Endothelial cell of umbilical vein (primary cell): Measurements from ENCODE around the gene SH3BP4. TPM values are rescaled to one million over a fixed set of nuclear protein-coding genes. Genes with fewer than 3 reads are reported as not detected.

Experiments
- BruUV-seq: library from RNA; stranded (reverse); fragments of 400-500 nt; replicated peaks from 2 replicates; lab custom pipeline; 2021; lab: Mats Ljungman, UMichigan
- CTCF ChIA-PET: fragments of 300-600, 350-600 bp; sonication (Branson Sonifier 250); formaldehyde crosslinking; loops from one replicate; lab custom pipeline; 2021; ENCODE audit warnings: antibody characterized with exemption, inconsistent platforms; lab: Charles Lee
- POLR2A ChIA-PET: fragments of 300-600, 350-600 bp; sonication (Branson Sonifier 250); formaldehyde crosslinking; loops from one replicate; lab custom pipeline; 2021; ENCODE audit warnings: antibody characterized with exemption, inconsistent platforms; lab: Charles Lee
- DNase-seq: peaks from one replicate; pipeline ENCODE4 v3.0.0-alpha.2; 2011; ENCODE audit warnings: low read depth, low spot score
- FAIRE-seq: peaks from 2 replicates; lab custom pipeline; 2011; peaks lifted over from hg19 to GRCh38; lab: Jason Lieb, UNC
- H2AFZ ChIP-seq: 2 replicates; pipeline ENCODE4 v1.6.0; 2012; ENCODE audit warnings: low read depth, low read length, control low read depth, inconsistent platforms
- H3K27ac ChIP-seq: 2 replicates; pipeline ENCODE4 v1.5.1; 2011; ENCODE audit warnings: low read depth, mild to moderate bottlenecking, control low read depth, low read length, moderate library complexity; ENCODE audit not compliant: insufficient read depth
- H3K27me3 ChIP-seq, 2 experiments: 2 replicates each; pipeline versions ENCODE4 v1.6.0 to v1.6.1; 2011; ENCODE audit warnings: low read length in 2 of 2, mixed read lengths in 1 of 2; ENCODE audit not compliant: control insufficient read depth in 2 of 2, insufficient read depth in 2 of 2
- H3K36me3 ChIP-seq, 2 experiments: 2 replicates in 1 of 2; 3 replicates in 1 of 2; pipeline ENCODE4 v1.5.1; 2011; ENCODE audit warnings: low read length in 2 of 2, mild to moderate bottlenecking in 1 of 2, moderate library complexity in 1 of 2; ENCODE audit not compliant: control insufficient read depth in 2 of 2, insufficient read depth in 2 of 2; ENCODE audit errors: extremely low read depth in 1 of 2
- H3K4me1 ChIP-seq: 3 replicates; pipeline ENCODE4 v1.5.1; 2011; ENCODE audit warnings: mild to moderate bottlenecking, low read length; ENCODE audit not compliant: control insufficient read depth, insufficient read depth; ENCODE audit errors: extremely low read depth
- H3K4me2 ChIP-seq: 2 replicates; pipeline ENCODE4 v1.6.1; 2011; ENCODE audit warnings: low read length, control low read depth, mixed read lengths; ENCODE audit not compliant: insufficient read depth
- H3K4me3 ChIP-seq, 3 experiments: fragments of 200-600 bp in 1 of 3; sonication (generic), shearing (Covaris generic) in 1 of 3; replicated peaks in 1 of 3; 2 replicates each; pipeline ENCODE4 v1.5.1; 2011 to 2016; ENCODE audit warnings: control low read depth in 3 of 3, low read length in 3 of 3, mild to moderate bottlenecking in 2 of 3, inconsistent platforms in 1 of 3, low read depth in 1 of 3, moderate library complexity in 1 of 3; ENCODE audit not compliant: insufficient read depth in 1 of 3
- H3K79me2 ChIP-seq: 2 replicates; pipeline ENCODE4 v1.6.0; 2012; ENCODE audit warnings: low read length, inconsistent platforms; ENCODE audit not compliant: control insufficient read depth, insufficient read depth
- H3K9ac ChIP-seq: replicated peaks from 2 replicates; pipeline ENCODE3; 2011; ENCODE audit warnings: low read length, control low read depth; ENCODE audit not compliant: insufficient read depth; ENCODE audit errors: extremely low read depth
- H3K9me1 ChIP-seq: replicated peaks from 3 replicates; pipeline ENCODE4 v1.6.0; 2011; ENCODE audit warnings: mild to moderate bottlenecking, low read length; ENCODE audit not compliant: control insufficient read depth, insufficient read depth; ENCODE audit errors: extremely low read depth
- H3K9me3 ChIP-seq: replicated peaks from 2 replicates; pipeline ENCODE4 v1.5.1; 2012; ENCODE audit warnings: low read length, inconsistent platforms; ENCODE audit not compliant: control insufficient read depth, insufficient read depth
- H4K20me1 ChIP-seq: replicated peaks from 2 replicates; pipeline ENCODE3; 2011; ENCODE audit warnings: mild to moderate bottlenecking, low read length; ENCODE audit not compliant: control insufficient read depth, insufficient read depth; ENCODE audit errors: extremely low read depth
- CTCF ChIP-seq, 2 donors: IDR thresholded peaks; 1 replicate in 1 of 2; 2 replicates in 1 of 2; pipeline ENCODE4 v1.5.1; 2011; ENCODE audit warnings: low read length in 2 of 2, mild to moderate bottlenecking in 2 of 2, moderate library complexity in 2 of 2, control low read depth in 1 of 2, inconsistent platforms in 1 of 2, low read depth in 1 of 2; ENCODE audit not compliant: insufficient read depth in 1 of 2; ENCODE audit errors: extremely low read depth in 1 of 2
- EZH2 ChIP-seq: IDR thresholded peaks from 2 replicates; pipeline ENCODE4 v1.6.1; 2012; ENCODE audit warnings: borderline replicate concordance, low read depth, mild to moderate bottlenecking, moderate library complexity, low read length, inconsistent platforms; ENCODE audit not compliant: severe bottlenecking
- FOS ChIP-seq: IDR thresholded peaks from 2 replicates; pipeline ENCODE4 v1.6.1; 2011; ENCODE audit warnings: mild to moderate bottlenecking, low read length, moderate library complexity, borderline replicate concordance; ENCODE audit not compliant: insufficient read depth
- GATA2 ChIP-seq: IDR thresholded peaks from 2 replicates; pipeline ENCODE4 v1.7.0; 2011; ENCODE audit warnings: low read depth, mild to moderate bottlenecking, moderate library complexity, mixed read lengths, low read length; ENCODE audit not compliant: insufficient read length, insufficient read depth
- JUN ChIP-seq: IDR thresholded peaks from 2 replicates; pipeline ENCODE4 v1.6.1; 2011; ENCODE audit warnings: borderline replicate concordance, low read depth; ENCODE audit not compliant: insufficient read length, insufficient read depth
- MAX ChIP-seq: IDR thresholded peaks from 2 replicates; pipeline ENCODE4 v1.6.1; 2011; ENCODE audit not compliant: insufficient read depth, insufficient read length
- MYC ChIP-seq: IDR thresholded peaks from one replicate; pipeline ENCODE4 v1.6.1; 2011; ENCODE audit warnings: mild to moderate bottlenecking, low read depth, low read length
- POLR2A ChIP-seq: IDR thresholded peaks from 2 replicates; pipeline ENCODE4 v1.6.1; 2012; ENCODE audit warnings: low read depth, mild to moderate bottlenecking, control low read depth, low read length
- POLR2AphosphoS5 ChIP-seq: IDR thresholded peaks from 2 replicates; pipeline ENCODE4 v1.6.1; 2012; ENCODE audit warnings: low read depth, mild to moderate bottlenecking, control low read depth, low read length, moderate library complexity; ENCODE audit not compliant: insufficient read depth
- dilution Hi-C: fragments of 300-500 bp; cut with MboI; formaldehyde crosslinking; loops from one replicate; pipeline ENCODE4 v1.15.0; 2019; ENCODE audit warnings: low sequenced_read_pairs; ENCODE audit not compliant: extremely low pct_ligation_motif_present
- intact Hi-C: fragments of 100-400 bp; cut with micrococcal nuclease; formaldehyde crosslinking; loops from one replicate; pipeline ENCODE4 v1.10.0; 2022
- polyA plus RNA-seq, 4 experiments: library from polyadenylated mRNA; depleted of rRNA in 3 of 4; stranded (reverse) in 3 of 4; unstranded in 1 of 4; fragments of >200 nt; gene quantifications; 2 replicates each; pipeline versions ENCODE4 v1.2.1 to v1.2.3, GENCODE V29; 2011 to 2012; ENCODE audit warnings: missing spikeins in 1 of 4
- total RNA-seq: library from RNA; stranded (reverse); gene quantifications from 2 replicates; pipeline ENCODE4 v1.2.3, GENCODE V29; 2021

The SH3BP4 gene
- total and polyA plus RNA-seq, 2 donors (not counting 3 experiments of a cell fraction or from before 2014, with no cell fraction given): 85.2 to 100.0 TPM

GRCh38 chr2:234905547-234906265 is 46.1 kb upstream of the SH3BP4 start:
- H3K27me3 ChIP-seq: no peaks in the 10 kb centered on the region
- no peak overlapping the region for H3K4me2 ChIP-seq
- no peaks in the 10 kb centered on the region for H3K79me2 ChIP-seq
- no peaks in the 10 kb centered on the region for H3K9me1 ChIP-seq
- no peak overlapping the region for H2AFZ ChIP-seq
- H3K36me3 ChIP-seq: no peaks in the 10 kb centered on the region
- FAIRE-seq (no peak), DNase-seq (no peak)
- CTCF ChIA-PET: no interaction called here
- TF ChIP-seq JUN (no peak), MYC (no peak), POLR2AphosphoS5 (no peak), EZH2 (no peak), FOS (no peak), POLR2A (no peak), MAX (no peak), GATA2 (no peak), CTCF (IDR thresholded peaks at IDR 0.05; ENCODE audit: extremely low read depth in 1 of 2, insufficient read depth in 1 of 2, low read depth in 1 of 2, low read length in 2 of 2) (no peak)
- no peaks in the 10 kb centered on the region for H3K4me1 ChIP-seq
- H3K27ac ChIP-seq: no peak overlapping the region
- no peak overlapping the region for H3K4me3 ChIP-seq
- no TSS peak for BruUV-seq
- H4K20me1 ChIP-seq: no peaks in the 10 kb centered on the region
- POLR2A ChIA-PET: no interaction called here
- intact Hi-C loops (loop anchor here (5.0 kb wide), 1 partner anchor 37 kb away; no protein-coding TSS in a partner anchor), dilution Hi-C loops (no loop called here)
- H3K9me3 ChIP-seq: no peaks in the 10 kb centered on the region
- no peak overlapping the region for H3K9ac ChIP-seq
